Left ventricle myocardium inferior (tissue), 1 donor: ENCODE results near the gene LY9. TPM values are rescaled to one million over a fixed set of nuclear protein-coding genes. Genes with fewer than 3 reads are reported as not detected.

Source experiments
- DNase-seq: peaks from one replicate; pipeline ENCODE4 v3.0.0-alpha.2; 2020
- H3K27ac ChIP-seq: fragments of 200-600 bp; replicated peaks from 2 replicates; pipeline ENCODE4 v1.8.0; 2021
- H3K27me3 ChIP-seq: fragments of 200-600 bp; 2 replicates; pipeline ENCODE4 v1.8.0; 2021; ENCODE audit warnings: low read depth
- H3K36me3 ChIP-seq: fragments of 200-600 bp; 2 replicates; pipeline ENCODE4 v1.8.0; 2021
- H3K4me1 ChIP-seq: fragments of 200-600 bp; 2 replicates; pipeline ENCODE4 v1.8.0; 2021
- H3K4me3 ChIP-seq: fragments of 200-600 bp; 2 replicates; pipeline ENCODE4 v1.8.0; 2021; ENCODE audit warnings: mild to moderate bottlenecking, moderate library complexity
- H3K9me3 ChIP-seq: fragments of 200-600 bp; replicated peaks from 2 replicates; pipeline ENCODE4 v1.8.0; 2021
- intact Hi-C: fragments of 100-400 bp; cut with micrococcal nuclease; formaldehyde crosslinking; loops from one replicate; pipeline ENCODE4 v1.11.0; 2022
- total RNA-seq: library from RNA; stranded (reverse); fragmentation: NEBNext Ultra II Directional; extraction: Animal tissue kit (Norgen Biotek cat#: 25700); gene quantifications from one replicate; pipeline ENCODE4 v1.2.1, GENCODE V29; 2021
- TF ChIP-seq, protein P1 (sequence below): fragments of 200-600 bp; IDR thresholded peaks from 2 replicates; pipeline ENCODE4 v1.8.0; 2021; ENCODE audit warnings: antibody characterized with exemption, mild to moderate bottlenecking, borderline replicate concordance
- donor health status: DM: no; HTN: yes; CAD: no; lungs with severe emphysema.

LY9 gene
- total RNA-seq, 1 donor from 2014 or later, result not detected

DNA sequence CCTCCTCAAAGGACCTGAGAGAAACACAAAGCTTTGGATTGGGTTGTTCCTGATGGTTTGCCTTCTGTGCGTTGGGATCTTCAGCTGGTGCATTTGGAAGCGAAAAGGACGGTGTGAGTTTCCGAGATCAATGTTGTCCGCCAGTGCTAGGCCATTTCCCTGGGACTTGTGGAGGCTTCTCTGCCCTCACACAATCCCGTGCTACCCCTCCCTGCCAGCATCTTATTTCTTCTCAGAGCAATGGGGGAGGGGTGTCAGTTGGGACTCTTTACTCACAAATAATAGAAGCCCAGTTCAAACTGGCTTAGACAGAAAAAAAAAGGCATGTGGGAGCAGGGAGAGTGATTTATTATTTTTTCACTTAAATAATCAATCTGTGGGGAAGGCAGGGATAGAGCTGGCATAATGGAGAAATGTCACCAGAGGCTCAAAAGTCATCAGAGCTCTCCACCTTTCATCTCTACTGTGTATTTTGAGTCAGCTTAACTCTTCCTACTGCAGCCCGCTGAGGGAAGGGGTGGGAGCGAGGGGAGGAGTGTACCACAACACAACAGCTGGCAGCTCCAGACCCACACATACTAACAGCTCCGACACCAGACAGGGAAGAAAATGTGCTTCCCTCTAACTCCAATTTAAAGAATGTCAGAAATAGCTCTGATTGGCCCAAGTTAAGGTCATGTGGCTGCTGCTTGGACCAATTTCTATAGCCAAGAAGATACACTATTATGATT is 22.4 kb downstream of the LY9 start:
- H3K36me3 ChIP-seq, result no peaks in the 10 kb centered on the region
- H3K4me1 ChIP-seq, result no peaks in the 10 kb centered on the region
- TF ChIP-seq, protein P1, sequence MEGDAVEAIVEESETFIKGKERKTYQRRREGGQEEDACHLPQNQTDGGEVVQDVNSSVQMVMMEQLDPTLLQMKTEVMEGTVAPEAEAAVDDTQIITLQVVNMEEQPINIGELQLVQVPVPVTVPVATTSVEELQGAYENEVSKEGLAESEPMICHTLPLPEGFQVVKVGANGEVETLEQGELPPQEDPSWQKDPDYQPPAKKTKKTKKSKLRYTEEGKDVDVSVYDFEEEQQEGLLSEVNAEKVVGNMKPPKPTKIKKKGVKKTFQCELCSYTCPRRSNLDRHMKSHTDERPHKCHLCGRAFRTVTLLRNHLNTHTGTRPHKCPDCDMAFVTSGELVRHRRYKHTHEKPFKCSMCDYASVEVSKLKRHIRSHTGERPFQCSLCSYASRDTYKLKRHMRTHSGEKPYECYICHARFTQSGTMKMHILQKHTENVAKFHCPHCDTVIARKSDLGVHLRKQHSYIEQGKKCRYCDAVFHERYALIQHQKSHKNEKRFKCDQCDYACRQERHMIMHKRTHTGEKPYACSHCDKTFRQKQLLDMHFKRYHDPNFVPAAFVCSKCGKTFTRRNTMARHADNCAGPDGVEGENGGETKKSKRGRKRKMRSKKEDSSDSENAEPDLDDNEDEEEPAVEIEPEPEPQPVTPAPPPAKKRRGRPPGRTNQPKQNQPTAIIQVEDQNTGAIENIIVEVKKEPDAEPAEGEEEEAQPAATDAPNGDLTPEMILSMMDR, result no peak
- H3K27me3 ChIP-seq, result peaks cover 65% of the 10 kb centered on the region
- intact Hi-C loops, result no loop called here
- no peak overlapping the region for H3K27ac ChIP-seq
- no peak for DNase-seq
- no peak overlapping the region for H3K4me3 ChIP-seq
- no peaks in the 10 kb centered on the region for H3K9me3 ChIP-seq

GRCh38 chr1:160819186-160819585 is 23.2 kb downstream of the LY9 start:
- Histone ChIP-seq H3K36me3 (no peaks in the 10 kb centered on the region), H3K27me3 (peaks cover 56% of the 10 kb centered on the region), H3K9me3 (no peaks in the 10 kb centered on the region), H3K4me3 (no peak overlapping the region), H3K4me1 (no peaks in the 10 kb centered on the region), H3K27ac (no peak overlapping the region)
- TF ChIP-seq, protein P1, result no peak
- DNase-seq, result no peak
- intact Hi-C loops, result no loop called here

DNA sequence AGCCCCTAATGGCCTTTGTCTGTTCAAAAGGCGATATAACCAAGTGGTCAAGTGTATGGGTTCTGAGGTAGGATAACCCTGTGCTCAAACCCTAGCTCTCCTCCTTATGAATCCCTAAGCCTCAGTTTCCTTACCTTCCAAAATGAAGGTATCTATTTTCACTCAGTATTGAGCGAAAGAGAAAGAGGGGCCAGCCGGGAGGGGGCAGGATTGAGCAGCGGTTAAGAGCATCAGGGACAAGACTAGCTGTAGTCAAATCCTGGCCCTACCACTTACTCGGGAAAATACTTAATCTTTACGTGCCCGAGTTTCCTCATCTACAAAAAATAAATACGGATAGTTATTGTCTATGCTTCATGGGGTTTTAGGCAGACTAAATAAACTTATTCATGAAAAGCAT is 25.7 kb downstream of the LY9 start:
- no peak overlapping the region for H3K4me3 ChIP-seq
- H3K4me1 ChIP-seq, result no peaks in the 10 kb centered on the region
- no peaks in the 10 kb centered on the region for H3K9me3 ChIP-seq
- no peak overlapping the region for H3K27ac ChIP-seq
- no peak for DNase-seq
- no peaks in the 10 kb centered on the region for H3K36me3 ChIP-seq
- peaks cover 41% of the 10 kb centered on the region for H3K27me3 ChIP-seq
- TF ChIP-seq, protein P1, result no peak
- intact Hi-C loops, result no loop called here

- Histone ChIP-seq H3K9me3 (no peaks in the 10 kb centered on the region), H3K4me3 (no peak overlapping the region), H3K36me3 (no peaks in the 10 kb centered on the region), H3K4me1 (no peaks in the 10 kb centered on the region), H3K27me3 (peaks cover 33% of the 10 kb centered on the region), H3K27ac (no peak overlapping the region)
- TF ChIP-seq, protein P1, result no peak
- intact Hi-C loops, result no loop called here
- DNase-seq, result no peak
These were observed 27.3 kb downstream of the LY9 start for GRCh38 chr1:160823296-160823695.

DNA sequence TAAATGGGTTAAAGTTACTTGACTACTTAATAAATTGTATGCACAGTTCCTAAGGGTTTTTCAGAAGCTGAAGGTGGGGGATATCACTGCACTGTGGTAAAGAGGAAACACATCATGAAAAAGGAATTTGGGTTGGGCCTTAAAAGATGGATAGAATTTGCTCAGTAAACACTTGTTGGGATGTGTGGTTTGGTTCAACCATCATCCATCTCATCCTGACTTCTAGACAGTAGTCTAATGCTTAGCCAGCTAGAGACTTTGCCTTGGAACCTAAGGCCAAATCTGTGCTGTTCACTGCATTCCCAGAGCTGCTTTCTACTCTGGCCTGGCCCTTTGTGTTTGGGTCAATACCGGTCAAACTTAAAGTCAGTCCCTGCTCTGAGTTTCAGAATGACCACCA is 30.6 kb downstream of the LY9 start:
- peaks cover 16% of the 10 kb centered on the region for H3K27me3 ChIP-seq
- no peaks in the 10 kb centered on the region for H3K9me3 ChIP-seq
- DNase-seq, result no peak
- TF ChIP-seq, protein P1, result no peak
- H3K27ac ChIP-seq, result no peak overlapping the region
- no peaks in the 10 kb centered on the region for H3K36me3 ChIP-seq
- intact Hi-C loops, result no loop called here
- no peak overlapping the region for H3K4me3 ChIP-seq
- no peaks in the 10 kb centered on the region for H3K4me1 ChIP-seq
